ENCODE measurements around the gene FBN1. TPM values are rescaled to one million over a fixed set of nuclear protein-coding genes. Genes with fewer than 3 reads are reported as not detected.

FBN1 gene
- total and polyA plus RNA-seq, 10 of the 15 experiments (the other 5 are each of a cell fraction or from before 2014, with no cell fraction given) = 2.2 to 15.3 (median 7.0) TPM

DNA sequence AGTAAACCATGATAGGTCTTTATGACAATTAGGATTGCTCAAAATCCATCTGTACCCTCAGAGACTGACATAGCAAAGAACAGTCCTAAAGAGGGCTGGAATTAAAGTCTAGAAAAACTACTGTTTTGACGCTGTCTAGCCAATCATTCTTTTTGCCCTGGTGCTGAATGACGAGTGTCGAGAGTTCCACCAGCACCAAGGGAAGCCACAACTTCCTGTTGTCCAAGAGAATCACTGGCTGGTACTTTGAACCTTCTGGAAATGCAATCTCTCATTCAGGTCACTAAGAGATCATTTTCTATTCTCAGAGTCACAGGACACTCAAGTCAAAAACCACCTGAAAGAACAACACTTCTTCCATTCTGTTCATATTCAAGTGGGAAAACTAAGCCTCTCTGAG lies 37.7 kb downstream of the FBN1 start:
- SMC1A ChIA-PET (ENCODE audit: uncharacterized antibody, unreplicated experiment) = no interaction called here
- Histone ChIP-seq H3K4me2 (ENCODE audit: control insufficient read depth, insufficient read depth) (no peak overlapping the region), H3K36me3 (ENCODE audit: control insufficient read depth in 2 of 2, insufficient read depth in 2 of 2, low read length in 1 of 2) (no peaks in the 10 kb centered on the region; a peak in 1 of 4 replicates), H4K20me1 (ENCODE audit: control insufficient read depth, insufficient read depth) (no peaks in the 10 kb centered on the region), H2AFZ (ENCODE audit: control insufficient read depth, low read depth, low read length) (no peak overlapping the region), H3K79me2 (ENCODE audit: control insufficient read depth, insufficient read depth, low read length) (no peaks in the 10 kb centered on the region), H3K4me3 (no peak overlapping the region), H3K9me3 (replicated peaks; ENCODE audit: control insufficient read depth, insufficient read depth, low read length) (no peaks in the 10 kb centered on the region), H3K9ac (ENCODE audit: control insufficient read depth, insufficient read depth, low read length) (no peak overlapping the region), H3K27ac (ENCODE audit: control insufficient read depth, insufficient read depth) (no peak overlapping the region), H3K27me3 (replicated peaks in 1 of 2; ENCODE audit: control insufficient read depth in 2 of 2, insufficient read depth in 2 of 2, low read length in 1 of 2) (no peaks in the 10 kb centered on the region), H3K4me1 (ENCODE audit: control insufficient read depth, insufficient read depth, low read length) (no peaks in the 10 kb centered on the region)
- no peak for FAIRE-seq
- 90% methylated on average over 3 of the region's 3 CpGs for WGBS (ENCODE audit: insufficient coverage, insufficient replicate concordance, low lambda C conversion rate, missing lambda C conversion rate)
- intact Hi-C loops (cut with micrococcal nuclease; ENCODE audit: unreplicated experiment) (no loop called here), in situ Hi-C loops (cut with MboI) (no loop called here)
- CTCF ChIA-PET = no interaction called here
- BruUV-seq (replicated peaks) = no TSS peak
- POLR2A ChIA-PET = no interaction called here
- no peak for DNase-seq (ENCODE audit: low read depth, low spot score)
- RAD21 ChIA-PET (ENCODE audit: unreplicated experiment) = no interaction called here
- TF ChIP-seq RFX5 (IDR thresholded peaks at IDR 0.05; ENCODE audit: low read depth, low read length) = no peak
- no peak for TF ChIP-seq ZZZ3 (IDR thresholded peaks at IDR 0.05; ENCODE audit: control insufficient read depth, insufficient read length, low read depth)
- TF ChIP-seq NR2C2 (IDR thresholded peaks at IDR 0.05; ENCODE audit: borderline replicate concordance, control insufficient read depth, insufficient read length, low read depth) = no peak
- no peak for TF ChIP-seq ZNF207 (IDR thresholded peaks at IDR 0.05; ENCODE audit: borderline replicate concordance)
- TF ChIP-seq ZNF274 (IDR thresholded peaks at IDR 0.05; ENCODE audit: insufficient read depth, insufficient read length) = no peak
- no peak for TF ChIP-seq RAD51 (IDR thresholded peaks at IDR 0.05)
- TF ChIP-seq, protein P1, sequence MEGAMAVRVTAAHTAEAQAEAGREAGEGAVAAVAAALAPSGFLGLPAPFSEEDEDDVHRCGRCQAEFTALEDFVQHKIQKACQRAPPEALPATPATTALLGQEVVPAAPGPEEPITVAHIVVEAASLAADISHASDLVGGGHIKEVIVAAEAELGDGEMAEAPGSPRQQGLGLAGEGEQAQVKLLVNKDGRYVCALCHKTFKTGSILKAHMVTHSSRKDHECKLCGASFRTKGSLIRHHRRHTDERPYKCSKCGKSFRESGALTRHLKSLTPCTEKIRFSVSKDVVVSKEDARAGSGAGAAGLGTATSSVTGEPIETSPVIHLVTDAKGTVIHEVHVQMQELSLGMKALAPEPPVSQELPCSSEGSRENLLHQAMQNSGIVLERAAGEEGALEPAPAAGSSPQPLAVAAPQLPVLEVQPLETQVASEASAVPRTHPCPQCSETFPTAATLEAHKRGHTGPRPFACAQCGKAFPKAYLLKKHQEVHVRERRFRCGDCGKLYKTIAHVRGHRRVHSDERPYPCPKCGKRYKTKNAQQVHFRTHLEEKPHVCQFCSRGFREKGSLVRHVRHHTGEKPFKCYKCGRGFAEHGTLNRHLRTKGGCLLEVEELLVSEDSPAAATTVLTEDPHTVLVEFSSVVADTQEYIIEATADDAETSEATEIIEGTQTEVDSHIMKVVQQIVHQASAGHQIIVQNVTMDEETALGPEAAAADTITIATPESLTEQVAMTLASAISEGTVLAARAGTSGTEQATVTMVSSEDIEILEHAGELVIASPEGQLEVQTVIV (IDR thresholded peaks at IDR 0.05; ENCODE audit: borderline replicate concordance, partially characterized antibody) = no peak
- TF ChIP-seq, protein P2, sequence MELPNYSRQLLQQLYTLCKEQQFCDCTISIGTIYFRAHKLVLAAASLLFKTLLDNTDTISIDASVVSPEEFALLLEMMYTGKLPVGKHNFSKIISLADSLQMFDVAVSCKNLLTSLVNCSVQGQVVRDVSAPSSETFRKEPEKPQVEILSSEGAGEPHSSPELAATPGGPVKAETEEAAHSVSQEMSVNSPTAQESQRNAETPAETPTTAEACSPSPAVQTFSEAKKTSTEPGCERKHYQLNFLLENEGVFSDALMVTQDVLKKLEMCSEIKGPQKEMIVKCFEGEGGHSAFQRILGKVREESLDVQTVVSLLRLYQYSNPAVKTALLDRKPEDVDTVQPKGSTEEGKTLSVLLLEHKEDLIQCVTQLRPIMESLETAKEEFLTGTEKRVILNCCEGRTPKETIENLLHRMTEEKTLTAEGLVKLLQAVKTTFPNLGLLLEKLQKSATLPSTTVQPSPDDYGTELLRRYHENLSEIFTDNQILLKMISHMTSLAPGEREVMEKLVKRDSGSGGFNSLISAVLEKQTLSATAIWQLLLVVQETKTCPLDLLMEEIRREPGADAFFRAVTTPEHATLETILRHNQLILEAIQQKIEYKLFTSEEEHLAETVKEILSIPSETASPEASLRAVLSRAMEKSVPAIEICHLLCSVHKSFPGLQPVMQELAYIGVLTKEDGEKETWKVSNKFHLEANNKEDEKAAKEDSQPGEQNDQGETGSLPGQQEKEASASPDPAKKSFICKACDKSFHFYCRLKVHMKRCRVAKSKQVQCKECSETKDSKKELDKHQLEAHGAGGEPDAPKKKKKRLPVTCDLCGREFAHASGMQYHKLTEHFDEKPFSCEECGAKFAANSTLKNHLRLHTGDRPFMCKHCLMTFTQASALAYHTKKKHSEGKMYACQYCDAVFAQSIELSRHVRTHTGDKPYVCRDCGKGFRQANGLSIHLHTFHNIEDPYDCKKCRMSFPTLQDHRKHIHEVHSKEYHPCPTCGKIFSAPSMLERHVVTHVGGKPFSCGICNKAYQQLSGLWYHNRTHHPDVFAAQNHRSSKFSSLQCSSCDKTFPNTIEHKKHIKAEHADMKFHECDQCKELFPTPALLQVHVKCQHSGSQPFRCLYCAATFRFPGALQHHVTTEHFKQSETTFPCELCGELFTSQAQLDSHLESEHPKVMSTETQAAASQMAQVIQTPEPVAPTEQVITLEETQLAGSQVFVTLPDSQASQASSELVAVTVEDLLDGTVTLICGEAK (IDR thresholded peaks at IDR 0.05; ENCODE audit: borderline replicate concordance) = no peak
- no peak for TF ChIP-seq NFYB (IDR thresholded peaks at IDR 0.05; ENCODE audit: insufficient read depth, low read depth, low read length)
- no peak for TF ChIP-seq TAF1 (IDR thresholded peaks at IDR 0.05; ENCODE audit: borderline replicate concordance, low read depth, low read length)
- no peak for TF ChIP-seq CHD4 (IDR thresholded peaks at IDR 0.05)
- no peak for TF ChIP-seq CREB1 (IDR thresholded peaks at IDR 0.05; ENCODE audit: low read depth)
- TF ChIP-seq POLR2AphosphoS2 (IDR thresholded peaks at IDR 0.05; ENCODE audit: low read depth, low read length) = no peak
- TF ChIP-seq, protein P3, sequence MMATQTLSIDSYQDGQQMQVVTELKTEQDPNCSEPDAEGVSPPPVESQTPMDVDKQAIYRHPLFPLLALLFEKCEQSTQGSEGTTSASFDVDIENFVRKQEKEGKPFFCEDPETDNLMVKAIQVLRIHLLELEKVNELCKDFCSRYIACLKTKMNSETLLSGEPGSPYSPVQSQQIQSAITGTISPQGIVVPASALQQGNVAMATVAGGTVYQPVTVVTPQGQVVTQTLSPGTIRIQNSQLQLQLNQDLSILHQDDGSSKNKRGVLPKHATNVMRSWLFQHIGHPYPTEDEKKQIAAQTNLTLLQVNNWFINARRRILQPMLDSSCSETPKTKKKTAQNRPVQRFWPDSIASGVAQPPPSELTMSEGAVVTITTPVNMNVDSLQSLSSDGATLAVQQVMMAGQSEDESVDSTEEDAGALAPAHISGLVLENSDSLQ (IDR thresholded peaks at IDR 0.05) = no peak
- no peak for TF ChIP-seq CHD2 (IDR thresholded peaks at IDR 0.05; ENCODE audit: borderline replicate concordance, low read depth, low read length)
- TF ChIP-seq RCOR1 (conservative IDR thresholded peaks at IDR 0.05; ENCODE audit: low read depth, low read length) = no peak
- ATAC-seq = no peak
